GM19351 (cell line): ENCODE measurements around the gene TENT4B.
"Not testable (repeated sequence)": the region's sequence is repeated elsewhere in the genome, so short reads cannot be mapped to it uniquely, and the experiment has no call there.

Experiments
- ATAC-seq: cut with Tn5 transposase; IDR thresholded peaks from one replicate; pipeline ENCODE4 v1.9.1; 2021; ENCODE audit warnings: mild to moderate bottlenecking, moderate library complexity; ENCODE audit not compliant: unreplicated experiment

The TENT4B gene

GRCh38 chr16:50152807-50153595 is at the start of gene TENT4B:
TENT4B (plus strand) TSS chr16:50153306; CDS start chr16:50153622, 316 bp downstream.
- ATAC-seq: peak; percentile 68

- ATAC-seq: no peak
Measured at GRCh38 chr16:50103764-50104163, 49.3 kb upstream of the TENT4B start.

GRCh38 chr16:50114357-50115129 is 38.6 kb upstream of the TENT4B start:
- ATAC-seq: no peak

GRCh38 chr16:50120711-50121110 is 32.4 kb upstream of the TENT4B start:
- ATAC-seq: no peak

GRCh38 chr16:50121278-50121677 is 31.8 kb upstream of the TENT4B start:
- ATAC-seq: peak; percentile 71

GRCh38 chr16:50121721-50122445 is 31.2 kb upstream of the TENT4B start:
- ATAC-seq: peak; percentile 62

- no peak for ATAC-seq
Measured at GRCh38 chr16:50123417-50123816, 29.7 kb upstream of the TENT4B start.

- ATAC-seq: no peak
Measured at GRCh38 chr16:50124769-50125168, 28.3 kb upstream of the TENT4B start.

GRCh38 chr16:50126183-50126582 is 26.9 kb upstream of the TENT4B start:
- no peak for ATAC-seq

GRCh38 chr16:50132571-50132970 is 20.5 kb upstream of the TENT4B start:
- not testable (repeated sequence) for ATAC-seq

GRCh38 chr16:50133214-50133613 is 19.9 kb upstream of the TENT4B start:
- ATAC-seq: no peak

- no peak for ATAC-seq
Measured at GRCh38 chr16:50136399-50136798, 16.7 kb upstream of the TENT4B start.

GRCh38 chr16:50137268-50137667 is 15.8 kb upstream of the TENT4B start:
- ATAC-seq: no peak

- no peak for ATAC-seq
Measured at GRCh38 chr16:50139580-50139979, 13.5 kb upstream of the TENT4B start.

GRCh38 chr16:50144211-50144610 is 8.9 kb upstream of the TENT4B start:
- no peak for ATAC-seq

- ATAC-seq: no peak
Measured at GRCh38 chr16:50146479-50147435, 6.3 kb upstream of the TENT4B start.

- no peak for ATAC-seq
Measured at GRCh38 chr16:50151322-50151721, 1.8 kb upstream of the TENT4B start.

GRCh38 chr16:50151756-50152155 is 1.4 kb upstream of the TENT4B start:
- ATAC-seq: no peak

- ATAC-seq: peak; percentile 70
Measured at GRCh38 chr16:50152351-50152806, 727 bp upstream of the TENT4B start.
